K562 (cell line): ENCODE data around the gene PRKACA. TPM values are rescaled to one million over a fixed set of nuclear protein-coding genes. Genes with fewer than 3 reads are reported as not detected.

Experiments
- ATAC-seq: fragments of 200-7000 bp; cut with Tn5 transposase; 3 replicates; pipeline ENCODE4 v1.9.1; 2020; ENCODE audit warnings: moderate library complexity
- BruUV-seq: library from RNA; stranded (reverse); fragments of 400-500 nt; replicated peaks from 2 replicates; lab custom pipeline; 2021; lab: Mats Ljungman, UMichigan
- CTCF ChIA-PET: fragments of 300-600 bp; formaldehyde crosslinking; extraction: SDS; loops from one replicate; lab custom pipeline; 2021; ENCODE audit warnings: low intra/inter-chr PET ratio; lab: Yijun Ruan, JAX
- POLR2A ChIA-PET: fragments of 300-600, 350-650 bp; sonication (Branson Sonifier 250); formaldehyde crosslinking; extraction: SDS; loops from one replicate; lab custom pipeline; 2021; ENCODE audit warnings: antibody characterized with exemption, inconsistent platforms; lab: Yijun Ruan, JAX
- DNase-seq, 4 experiments: peaks; one replicate each; pipeline versions ENCODE4 v3.0.0 to v3.0.0-alpha.2; 2011 to 2018; ENCODE audit warnings: low spot score in 3 of 4, mixed read lengths in 3 of 4; ENCODE audit errors: extremely low read depth in 1 of 4
- FAIRE-seq: peaks from 2 replicates; lab custom pipeline; 2011; peaks lifted over from hg19 to GRCh38; lab: Jason Lieb, UNC
- H2AFZ ChIP-seq: 2 replicates; pipeline ENCODE4 v1.6.0; 2011; ENCODE audit warnings: low read depth, low read length, control low read depth, inconsistent platforms
- H3K27ac ChIP-seq: fragments of 200-600 bp; 3 replicates; pipeline ENCODE4 v1.8.0; 2011; ENCODE audit warnings: low read depth, mild to moderate bottlenecking, control low read depth, inconsistent platforms, low read length, moderate library complexity, mixed read lengths; ENCODE audit errors: extremely low read depth
- H3K27me3 ChIP-seq, 2 experiments: fragments of 300-600 bp in 1 of 2; 2 replicates in 1 of 2; 3 replicates in 1 of 2; pipeline versions ENCODE4 v1.6.0 to v1.8.0; 2011; ENCODE audit warnings: inconsistent platforms in 2 of 2, low read length in 2 of 2, mild to moderate bottlenecking in 1 of 2, mixed read lengths in 1 of 2, moderate library complexity in 1 of 2; ENCODE audit not compliant: control insufficient read depth in 2 of 2, insufficient read depth in 2 of 2
- H3K36me3 ChIP-seq: fragments of 300-600 bp; 3 replicates; pipeline ENCODE4 v1.8.0; 2011; ENCODE audit warnings: mild to moderate bottlenecking, low read length, inconsistent platforms; ENCODE audit not compliant: control insufficient read depth, insufficient read depth
- H3K4me1 ChIP-seq, 2 experiments: fragments of 200-600 bp in 1 of 2; replicated peaks in 1 of 2; 2 replicates in 1 of 2; 3 replicates in 1 of 2; pipeline versions ENCODE4 v1.5.1 to v1.8.0; 2011; ENCODE audit warnings: inconsistent platforms in 2 of 2, low read length in 2 of 2, mild to moderate bottlenecking in 1 of 2, mixed read lengths in 1 of 2, moderate library complexity in 1 of 2; ENCODE audit not compliant: control insufficient read depth in 2 of 2, insufficient read depth in 2 of 2
- H3K4me2 ChIP-seq: 2 replicates; pipeline ENCODE4 v1.6.1; 2011; ENCODE audit warnings: low read length, control low read depth, inconsistent platforms, mixed read lengths; ENCODE audit not compliant: insufficient read depth
- H3K4me3 ChIP-seq: fragments of 200-600 bp; sonication (generic), shearing (Covaris generic); 2 replicates; pipeline ENCODE4 v1.5.1; 2016; ENCODE audit warnings: control low read depth, inconsistent platforms
- H3K79me2 ChIP-seq: fragments of 200-600 bp; 3 replicates; pipeline ENCODE4 v1.8.0; 2011; ENCODE audit warnings: low read length, inconsistent platforms; ENCODE audit not compliant: control insufficient read depth, insufficient read depth
- H3K9ac ChIP-seq, 2 experiments: 2 replicates each; pipeline versions ENCODE4 v1.6.0 to v1.6.1; 2011; ENCODE audit warnings: low read depth in 2 of 2, low read length in 2 of 2, control low read depth in 1 of 2, inconsistent platforms in 1 of 2, mild to moderate bottlenecking in 1 of 2, mixed read lengths in 1 of 2; ENCODE audit not compliant: insufficient read depth in 1 of 2
- H3K9me1 ChIP-seq: one replicate; pipeline ENCODE4 v1.6.0; 2011; ENCODE audit warnings: inconsistent platforms, mild to moderate bottlenecking, low read length, moderate library complexity; ENCODE audit not compliant: control insufficient read depth, insufficient read depth
- H3K9me3 ChIP-seq: replicated peaks from 2 replicates; pipeline ENCODE4 v1.5.1; 2011; ENCODE audit warnings: low read depth, low read length, inconsistent platforms; ENCODE audit not compliant: control insufficient read depth, insufficient read depth
- H4K20me1 ChIP-seq: replicated peaks from 2 replicates; pipeline ENCODE4 v1.6.1; 2011; ENCODE audit warnings: low read length, inconsistent platforms, mixed read lengths; ENCODE audit not compliant: control insufficient read depth, insufficient read depth
- CHD1 ChIP-seq: fragments of 200-600 bp; sonication (generic); IDR thresholded peaks from one replicate; pipeline ENCODE4 v1.6.1; 2012; ENCODE audit warnings: mild to moderate bottlenecking, moderate library complexity, low read length, inconsistent platforms
- HNRNPK ChIP-seq: fragments of 200-400 bp; formaldehyde crosslinking; IDR thresholded peaks from one replicate; pipeline ENCODE4 v1.6.1; 2018; ENCODE audit warnings: mild to moderate bottlenecking, low read depth, low read length; ENCODE audit not compliant: poor library complexity, severe bottlenecking
- MED1 ChIP-seq: sonication (generic); formaldehyde crosslinking; IDR thresholded peaks from 2 replicates; pipeline ENCODE4 v1.8.1; 2023; ENCODE audit warnings: missing genetic modification reagents, borderline replicate concordance
- SIRT6 ChIP-seq: IDR thresholded peaks from one replicate; pipeline ENCODE4 v1.6.1; 2012; ENCODE audit warnings: low read depth, mild to moderate bottlenecking, control low read depth, inconsistent platforms, low read length, moderate library complexity
- ZNF217 ChIP-seq: sonication (generic); formaldehyde crosslinking; IDR thresholded peaks from 2 replicates; pipeline ENCODE4 v1.8.0; 2022; ENCODE audit warnings: mild to moderate bottlenecking, missing genetic modification reagents
- ZNF354B ChIP-seq: fragments of 250-450 bp; sonication (Bioruptor Pico); IDR thresholded peaks from 2 replicates; pipeline ENCODE4 v1.4.0; 2020
- ZNF764 ChIP-seq: fragments of 250-450 bp; sonication (Bioruptor Pico); IDR thresholded peaks from 2 replicates; pipeline ENCODE4 v1.4.0; 2020; ENCODE audit warnings: low read depth, mild to moderate bottlenecking, moderate library complexity
- WGBS: fragments of 100-300 bp; shearing (Covaris generic); methylation state at CpG from one replicate; pipeline ENCODE4 v1.1.6; 2016; ENCODE audit warnings: low coverage, mixed read lengths; ENCODE audit not compliant: insufficient coverage; ENCODE audit errors: missing lambda C conversion rate; 5-methylcytosine and 5-hydroxymethylcytosine counted together
- in situ Hi-C: fragments of 300-500 bp; cut with MboI; formaldehyde crosslinking; loops from 4 replicates; pipeline ENCODE4 v1.15.0; 2018; ENCODE audit warnings: inconsistent platforms, mixed read lengths
- intact Hi-C: fragments of 100-400 bp; cut with micrococcal nuclease; formaldehyde crosslinking; loops from 2 replicates; pipeline ENCODE4 v1.14.2; 2022
- polyA plus RNA-seq, 8 experiments: library from polyadenylated mRNA; depleted of rRNA in 4 of 8; stranded (reverse) in 5 of 8; unstranded in 3 of 8; fragments of >200 nt; fragmentation: Nextera tagmentation in 2 of 8; fragmentation: Illumina TruSeq in 1 of 8; extraction: Ambion mirVana in 2 of 8; extraction: Trizol in 1 of 8; gene quantifications; 2 replicates each; pipeline versions ENCODE4 v1.2.1 to v1.2.3, GENCODE V29; 2011 to 2014; ENCODE audit warnings: inconsistent platforms in 1 of 8, missing spikeins in 1 of 8
- total RNA-seq, 7 experiments: library from RNA; depleted of rRNA in 6 of 7; stranded (reverse); fragments of >200 nt in 6 of 7; fragmentation: Illumina TruSeq in 2 of 7; extraction: Trizol in 2 of 7; gene quantifications; 2 replicates each; pipeline versions ENCODE4 v1.2.1 to v1.2.3, GENCODE V29; 2011 to 2021; ENCODE audit warnings: low replicate concordance in 1 of 7
- TF ChIP-seq, protein P1 (sequence below), 2 experiments: fragments of 200-800 bp in 1 of 2; sonication (Bioruptor generic) in 1 of 2; sonication (generic) in 1 of 2; formaldehyde crosslinking in 1 of 2; IDR thresholded peaks in 1 of 2; conservative IDR thresholded peaks in 1 of 2; 2 replicates each; pipeline versions ENCODE4 v1.5.0 to v1.6.1; 2016 to 2020; ENCODE audit warnings: missing compliant biosample characterization in 1 of 2, missing genetic modification characterization in 1 of 2, missing genetic modification reagents in 1 of 2

PRKACA gene
- total and polyA plus RNA-seq, 9 of the 15 experiments (the other 6 are each of a cell fraction or from before 2014, with no cell fraction given) = 1.2 to 63.1 (median 13.0) TPM

DNA sequence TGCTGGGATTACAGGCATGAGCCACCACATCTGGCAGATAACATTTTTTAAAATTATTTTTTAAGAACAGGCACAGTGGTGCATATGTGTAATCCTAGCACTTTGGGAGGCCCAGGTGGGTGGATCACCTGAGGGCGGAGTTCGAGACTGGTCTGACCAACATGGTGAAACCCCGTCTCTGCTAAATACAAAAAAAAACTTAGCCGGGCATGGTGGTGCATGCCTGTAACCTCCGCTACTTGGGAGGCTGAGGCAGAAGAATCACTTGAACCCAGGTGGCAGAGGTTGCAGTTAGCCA is 55.1 kb downstream of the PRKACA start:
- Histone ChIP-seq H3K9me1 (no peaks in the 10 kb centered on the region), H3K27me3 (no peaks in the 10 kb centered on the region), H3K4me2 (no peak overlapping the region), H3K9me3 (no peaks in the 10 kb centered on the region), H3K4me3 (no peak overlapping the region), H3K79me2 (no peaks in the 10 kb centered on the region), H3K36me3 (no peaks in the 10 kb centered on the region), H2AFZ (no peak overlapping the region), H3K9ac (no peak overlapping the region), H3K27ac (no peak overlapping the region), H3K4me1 (peaks cover 36 to 38% of the 10 kb centered on the region in 2 experiments), H4K20me1 (no peaks in the 10 kb centered on the region)
- ChIA-PET CTCF (no interaction called here), POLR2A (interaction anchor here (1.2 kb wide), 1 partner anchor 156 kb away, joined by 5 read pairs; no protein-coding TSS in a partner anchor)
- in situ Hi-C loops = loop anchor here (25.0 kb wide), 1 partner anchor 475 kb away; no protein-coding TSS in a partner anchor
- ATAC-seq (no peak), FAIRE-seq (no peak), DNase-seq (no peak)
- WGBS = 79% methylated on average over 5 of the region's 5 CpGs
- BruUV-seq = no TSS peak
- TF ChIP-seq ZNF217 (no peak), HNRNPK (no peak), CHD1 (no peak), ZNF764 (CRISPR knock-in tag) (no peak), MED1 (no peak), SIRT6 (no peak), ZNF354B (no peak)
- TF ChIP-seq, protein P1, sequence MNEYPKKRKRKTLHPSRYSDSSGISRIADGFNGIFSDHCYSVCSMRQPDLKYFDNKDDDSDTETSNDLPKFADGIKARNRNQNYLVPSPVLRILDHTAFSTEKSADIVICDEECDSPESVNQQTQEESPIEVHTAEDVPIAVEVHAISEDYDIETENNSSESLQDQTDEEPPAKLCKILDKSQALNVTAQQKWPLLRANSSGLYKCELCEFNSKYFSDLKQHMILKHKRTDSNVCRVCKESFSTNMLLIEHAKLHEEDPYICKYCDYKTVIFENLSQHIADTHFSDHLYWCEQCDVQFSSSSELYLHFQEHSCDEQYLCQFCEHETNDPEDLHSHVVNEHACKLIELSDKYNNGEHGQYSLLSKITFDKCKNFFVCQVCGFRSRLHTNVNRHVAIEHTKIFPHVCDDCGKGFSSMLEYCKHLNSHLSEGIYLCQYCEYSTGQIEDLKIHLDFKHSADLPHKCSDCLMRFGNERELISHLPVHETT (CRISPR knock-in tag; conservative IDR thresholded peaks at IDR 0.05 in 1 of 2, IDR thresholded peaks at IDR 0.05 in 1 of 2) = no peak
- intact Hi-C loops = no loop called here
